ENCODE measurements around the gene GSTA4.

DNA sequence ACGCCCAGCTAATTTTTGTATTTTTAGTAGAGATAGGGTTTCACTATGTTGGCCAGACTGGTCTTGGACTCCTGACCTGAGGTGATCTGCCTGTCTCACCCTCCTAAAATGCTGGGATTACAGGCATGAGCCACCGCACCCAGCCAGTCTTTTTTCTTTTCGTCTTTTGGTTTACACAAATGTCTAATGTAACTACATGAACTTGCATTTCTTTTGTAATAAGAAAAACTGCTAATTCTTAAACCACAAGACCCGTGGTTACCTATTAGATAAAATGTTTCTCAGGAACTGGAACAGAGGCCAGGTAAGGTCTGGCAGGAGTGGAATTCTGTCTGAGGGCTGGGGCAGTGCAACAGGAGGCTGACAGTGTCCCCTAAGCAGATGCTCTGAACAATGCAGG is 52.9 kb downstream of the GSTA4 start:
- TF ChIP-seq, protein P1, sequence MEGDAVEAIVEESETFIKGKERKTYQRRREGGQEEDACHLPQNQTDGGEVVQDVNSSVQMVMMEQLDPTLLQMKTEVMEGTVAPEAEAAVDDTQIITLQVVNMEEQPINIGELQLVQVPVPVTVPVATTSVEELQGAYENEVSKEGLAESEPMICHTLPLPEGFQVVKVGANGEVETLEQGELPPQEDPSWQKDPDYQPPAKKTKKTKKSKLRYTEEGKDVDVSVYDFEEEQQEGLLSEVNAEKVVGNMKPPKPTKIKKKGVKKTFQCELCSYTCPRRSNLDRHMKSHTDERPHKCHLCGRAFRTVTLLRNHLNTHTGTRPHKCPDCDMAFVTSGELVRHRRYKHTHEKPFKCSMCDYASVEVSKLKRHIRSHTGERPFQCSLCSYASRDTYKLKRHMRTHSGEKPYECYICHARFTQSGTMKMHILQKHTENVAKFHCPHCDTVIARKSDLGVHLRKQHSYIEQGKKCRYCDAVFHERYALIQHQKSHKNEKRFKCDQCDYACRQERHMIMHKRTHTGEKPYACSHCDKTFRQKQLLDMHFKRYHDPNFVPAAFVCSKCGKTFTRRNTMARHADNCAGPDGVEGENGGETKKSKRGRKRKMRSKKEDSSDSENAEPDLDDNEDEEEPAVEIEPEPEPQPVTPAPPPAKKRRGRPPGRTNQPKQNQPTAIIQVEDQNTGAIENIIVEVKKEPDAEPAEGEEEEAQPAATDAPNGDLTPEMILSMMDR (CRISPR knock-in tag; IDR thresholded peaks at IDR 0.05): no peak
- TF ChIP-seq ZFP41 (CRISPR knock-in tag; IDR thresholded peaks at IDR 0.05; ENCODE audit: borderline replicate concordance): no peak
- no peak for TF ChIP-seq GTF2F1 (IDR thresholded peaks at IDR 0.05; ENCODE audit: low read length)
- TF ChIP-seq GABPA (IDR thresholded peaks at IDR 0.05; ENCODE audit: low read depth, low read length): no peak
- no peak for TF ChIP-seq GABPA (CRISPR knock-in tag; IDR thresholded peaks at IDR 0.05; ENCODE audit: low read depth)
- no peak for TF ChIP-seq EP300 (IDR thresholded peaks at IDR 0.05; ENCODE audit: low read depth in 2 of 2, low read length in 2 of 2)
- no peak for TF ChIP-seq EP300 (CRISPR knock-in tag; IDR thresholded peaks at IDR 0.05; ENCODE audit: borderline replicate concordance)
- TF ChIP-seq EZH2 (conservative IDR thresholded peaks at IDR 0.05; ENCODE audit: low read depth, low read length): no peak
- no peak for TF ChIP-seq MATR3 (CRISPR knock-in tag; IDR thresholded peaks at IDR 0.05)
- no peak for TF ChIP-seq MYC (CRISPR knock-in tag; IDR thresholded peaks at IDR 0.05; ENCODE audit: borderline replicate concordance)
- TF ChIP-seq FOXP1 (IDR thresholded peaks at IDR 0.05): no peak
- TF ChIP-seq FOXP1 (CRISPR knock-in tag; IDR thresholded peaks at IDR 0.05): no peak
- no peak for TF ChIP-seq ELF1 (CRISPR knock-in tag; IDR thresholded peaks at IDR 0.05)
